IMR-90 (cell line): ENCODE data around the gene YIPF7. TPM values are rescaled to one million over a fixed set of nuclear protein-coding genes. Genes with fewer than 3 reads are reported as not detected.

ENCODE experiments used
- ATAC-seq: fragments of 200-7000 bp; cut with Tn5 transposase; 2 replicates; pipeline ENCODE4 v1.9.1; 2020; ENCODE audit warnings: low read depth, mild to moderate bottlenecking, moderate library complexity
- BruUV-seq: library from RNA; stranded (reverse); fragments of 400-500 nt; replicated peaks from 2 replicates; lab custom pipeline; 2021; lab: Mats Ljungman, UMichigan
- CTCF ChIA-PET: fragments of 300-600 bp; formaldehyde crosslinking; extraction: SDS; loops from one replicate; lab custom pipeline; 2021; ENCODE audit warnings: antibody characterized with exemption; lab: Yijun Ruan, JAX
- POLR2A ChIA-PET: fragments of 300-600 bp; sonication (Branson Sonifier 250); formaldehyde crosslinking; loops from one replicate; lab custom pipeline; 2022; ENCODE audit warnings: antibody characterized with exemption; ENCODE audit not compliant: unreplicated experiment; lab: Charles Lee
- DNase-seq: peaks from one replicate; pipeline ENCODE4 v3.0.0; 2013
- H2AFZ ChIP-seq: replicated peaks from 2 replicates; pipeline ENCODE3; 2013; ENCODE audit warnings: low read length, mild to moderate bottlenecking; ENCODE audit not compliant: poor library complexity
- H2AK5ac ChIP-seq: 2 replicates; pipeline ENCODE4 v1.6.1; 2013; ENCODE audit warnings: low read depth, low read length, inconsistent platforms
- H2AK9ac ChIP-seq: replicated peaks from 2 replicates; pipeline ENCODE3; 2013; ENCODE audit warnings: mild to moderate bottlenecking, low read depth, low read length, moderate library complexity; ENCODE audit not compliant: poor library complexity
- H2BK120ac ChIP-seq: 2 replicates; pipeline ENCODE4 v1.6.1; 2013; ENCODE audit warnings: low read depth, low read length, inconsistent platforms
- H2BK15ac ChIP-seq: 3 replicates; pipeline ENCODE4 v1.6.1; 2013; ENCODE audit warnings: low read depth, low read length, inconsistent platforms
- H2BK20ac ChIP-seq: 2 replicates; pipeline ENCODE4 v1.6.1; 2013; ENCODE audit warnings: low read depth, mild to moderate bottlenecking, inconsistent platforms, low read length, moderate library complexity
- H2BK5ac ChIP-seq: 2 replicates; pipeline ENCODE4 v1.6.1; 2013; ENCODE audit warnings: mild to moderate bottlenecking, low read depth, low read length, inconsistent platforms; ENCODE audit not compliant: poor library complexity, severe bottlenecking
- H3K14ac ChIP-seq: replicated peaks from 2 replicates; pipeline ENCODE4 v1.6.1; 2013; ENCODE audit warnings: low read depth, low read length, inconsistent platforms
- H3K18ac ChIP-seq: 2 replicates; pipeline ENCODE4 v1.6.1; 2013; ENCODE audit warnings: low read depth, low read length, control low read depth
- H3K23ac ChIP-seq: 2 replicates; pipeline ENCODE4 v1.6.1; 2013; ENCODE audit warnings: low read depth, low read length, inconsistent platforms
- H3K27ac ChIP-seq: 2 replicates; pipeline ENCODE4 v1.5.1; 2013; ENCODE audit warnings: mild to moderate bottlenecking, control low read depth, low read length; ENCODE audit not compliant: insufficient read depth
- H3K27me3 ChIP-seq: 2 replicates; pipeline ENCODE4 v1.6.1; 2013; ENCODE audit warnings: low read length; ENCODE audit not compliant: control insufficient read depth, insufficient read depth
- H3K36me3 ChIP-seq: 2 replicates; pipeline ENCODE4 v1.6.1; 2013; ENCODE audit warnings: low read length, mixed read lengths; ENCODE audit not compliant: control insufficient read depth, insufficient read depth
- H3K4ac ChIP-seq: 2 replicates; pipeline ENCODE4 v1.6.1; 2013; ENCODE audit warnings: low read depth, low read length, inconsistent platforms
- H3K4me1 ChIP-seq: 2 replicates; pipeline ENCODE4 v1.6.1; 2013; ENCODE audit warnings: low read length, mixed read lengths; ENCODE audit not compliant: control insufficient read depth, insufficient read depth
- H3K4me2 ChIP-seq: 2 replicates; pipeline ENCODE4 v1.6.1; 2013; ENCODE audit warnings: low read depth, mild to moderate bottlenecking, control low read depth, low read length, moderate library complexity
- H3K4me3 ChIP-seq: 2 replicates; pipeline ENCODE4 v1.5.1; 2013; ENCODE audit warnings: low read depth, mild to moderate bottlenecking, control low read depth, low read length, moderate library complexity; ENCODE audit not compliant: insufficient read depth
- H3K56ac ChIP-seq: 2 replicates; pipeline ENCODE4 v1.6.1; 2013; ENCODE audit warnings: low read length, inconsistent platforms; ENCODE audit not compliant: insufficient read depth; ENCODE audit errors: extremely low read depth
- H3K79me1 ChIP-seq, 2 experiments: 2 replicates each; pipeline ENCODE4 v1.6.1; 2013; ENCODE audit warnings: low read length in 2 of 2, inconsistent platforms in 1 of 2, low read depth in 1 of 2
- H3K9ac ChIP-seq: 2 replicates; pipeline ENCODE4 v1.6.1; 2013; ENCODE audit warnings: low read depth, low read length, control low read depth
- H3K9me1 ChIP-seq: 2 replicates; pipeline ENCODE4 v1.6.1; 2013; ENCODE audit warnings: low read length, inconsistent platforms; ENCODE audit not compliant: insufficient read depth
- H3K9me3 ChIP-seq: 2 replicates; pipeline ENCODE4 v1.6.1; 2013; ENCODE audit warnings: low read length; ENCODE audit not compliant: control insufficient read depth, insufficient read depth
- H4K20me1 ChIP-seq: 2 replicates; pipeline ENCODE4 v1.6.1; 2013; ENCODE audit warnings: low read length, inconsistent platforms; ENCODE audit not compliant: insufficient read depth
- H4K5ac ChIP-seq: 2 replicates; pipeline ENCODE4 v1.6.1; 2013; ENCODE audit warnings: mild to moderate bottlenecking, low read depth, low read length, control low read depth
- H4K8ac ChIP-seq, 2 experiments: 2 replicates each; pipeline ENCODE4 v1.6.1; 2013; ENCODE audit warnings: low read depth in 2 of 2, low read length in 2 of 2, control low read depth in 1 of 2, inconsistent platforms in 1 of 2
- H4K91ac ChIP-seq: 2 replicates; pipeline ENCODE4 v1.6.1; 2013; ENCODE audit warnings: low read depth, low read length, inconsistent platforms; ENCODE audit not compliant: insufficient read depth
- BHLHE40 ChIP-seq: fragments of 150-350 bp; IDR thresholded peaks from 2 replicates; pipeline ENCODE4 v1.6.1; 2016; ENCODE audit warnings: mild to moderate bottlenecking, low read depth, low read length
- ELK1 ChIP-seq: fragments of 150-350 bp; IDR thresholded peaks from 2 replicates; pipeline ENCODE4 v1.6.1; 2016; ENCODE audit warnings: low read depth, mild to moderate bottlenecking, low read length, moderate library complexity, borderline replicate concordance
- FOS ChIP-seq: fragments of 150-350 bp; IDR thresholded peaks from 2 replicates; pipeline ENCODE4 v1.6.1; 2016; ENCODE audit warnings: low read depth, low read length
- MAFK ChIP-seq: IDR thresholded peaks from 2 replicates; pipeline ENCODE4 v1.6.1; 2012; ENCODE audit warnings: low read depth, low read length, improper control_type of control experiment
- MAZ ChIP-seq: IDR thresholded peaks from 2 replicates; pipeline ENCODE4 v1.6.1; 2012; ENCODE audit warnings: low read depth, mild to moderate bottlenecking, low read length, improper control_type of control experiment, moderate library complexity, borderline replicate concordance
- MXI1 ChIP-seq: IDR thresholded peaks from 2 replicates; pipeline ENCODE4 v1.6.1; 2012; ENCODE audit warnings: low read depth, mild to moderate bottlenecking, low read length, moderate library complexity, borderline replicate concordance
- NFE2L2 ChIP-seq: fragments of 150-350 bp; IDR thresholded peaks from 2 replicates; pipeline ENCODE4 v1.6.1; 2016; ENCODE audit warnings: low read depth, mild to moderate bottlenecking, low read length
- POLR2A ChIP-seq: IDR thresholded peaks from 2 replicates; pipeline ENCODE4 v1.6.1; 2012; ENCODE audit warnings: mild to moderate bottlenecking, low read depth, low read length
- RAD21 ChIP-seq: IDR thresholded peaks from 2 replicates; pipeline ENCODE4 v1.6.1; 2012; ENCODE audit warnings: low read length, improper control_type of control experiment
- RCOR1 ChIP-seq: IDR thresholded peaks from 2 replicates; pipeline ENCODE4 v1.6.1; 2012; ENCODE audit warnings: mild to moderate bottlenecking, low read length, improper control_type of control experiment; ENCODE audit not compliant: insufficient replicate concordance
- RFX5 ChIP-seq: IDR thresholded peaks from 2 replicates; pipeline ENCODE4 v1.8.0; 2012; ENCODE audit warnings: low read depth, mild to moderate bottlenecking, low read length, moderate library complexity
- SMC3 ChIP-seq: fragments of 150-350 bp; IDR thresholded peaks from 2 replicates; pipeline ENCODE4 v1.6.1; 2016; ENCODE audit warnings: low read depth, mild to moderate bottlenecking, antibody characterized with exemption, low read length, moderate library complexity
- USF2 ChIP-seq: fragments of 150-350 bp; IDR thresholded peaks from 2 replicates; pipeline ENCODE4 v1.6.1; 2017; ENCODE audit warnings: mild to moderate bottlenecking, antibody characterized with exemption, low read length, low read depth
- dilution Hi-C: fragments of 300-500 bp; cut with HindIII; formaldehyde crosslinking; loops from one replicate; pipeline ENCODE4 v1.14.3; 2018; ENCODE audit warnings: low sequenced_read_pairs; ENCODE audit not compliant: unreplicated experiment
- in situ Hi-C: fragments of 300-500 bp; cut with MboI; formaldehyde crosslinking; loops from 3 replicates; pipeline ENCODE4 v1.14.3; 2019; ENCODE audit warnings: low sequenced_read_pairs, inconsistent platforms, mixed read lengths
- intact Hi-C: fragments of 100-400 bp; cut with micrococcal nuclease; formaldehyde crosslinking; loops from 2 replicates; pipeline ENCODE4 v1.10.0; 2022
- polyA plus RNA-seq, 3 experiments: library from polyadenylated mRNA; depleted of rRNA; stranded (reverse); fragments of >200 nt; gene quantifications; 2 replicates each; pipeline ENCODE4 v1.2.3, GENCODE V29; 2012; ENCODE audit warnings: low replicate concordance in 1 of 3
- total RNA-seq: library from RNA; depleted of rRNA; stranded (reverse); fragments of >200 nt; gene quantifications from 2 replicates; pipeline ENCODE4 v1.2.3, GENCODE V29; 2012

YIPF7 gene
- total and polyA plus RNA-seq, 2 of the 4 experiments (the other 2 are of a cell fraction), result not detected

GRCh38 chr4:44580231-44580630 is 71.2 kb downstream of the YIPF7 start:
- TF ChIP-seq MXI1 (no peak), USF2 (no peak), POLR2A (no peak), SMC3 (no peak), MAZ (no peak), FOS (no peak), RAD21 (no peak), RCOR1 (no peak), ELK1 (no peak), BHLHE40 (no peak), NFE2L2 (no peak), RFX5 (no peak), MAFK (no peak)
- Histone ChIP-seq H3K79me1 (no peaks in the 10 kb centered on the region), H2BK20ac (no peak overlapping the region), H3K27ac (no peak overlapping the region), H3K4me2 (no peak overlapping the region), H3K4me1 (no peaks in the 10 kb centered on the region), H2BK5ac (no peak overlapping the region), H3K18ac (no peak overlapping the region), H2BK15ac (no peak overlapping the region), H3K4me3 (no peak overlapping the region), H2AK5ac (no peak overlapping the region), H3K14ac (no peak overlapping the region), H2AK9ac (no peak overlapping the region), H4K91ac (no peak overlapping the region), H3K4ac (no peak overlapping the region), H3K56ac (no peak overlapping the region), H2AFZ (no peak overlapping the region), H3K9ac (no peak overlapping the region), H3K36me3 (no peaks in the 10 kb centered on the region), H3K9me3 (peaks cover 2% of the 10 kb centered on the region; the same call in 1 of the 2 replicates), H4K8ac (no peak overlapping the region), H3K27me3 (no peaks in the 10 kb centered on the region), H3K9me1 (no peaks in the 10 kb centered on the region), H3K23ac (no peak overlapping the region), H2BK120ac (no peak overlapping the region), H4K20me1 (no peaks in the 10 kb centered on the region), H4K5ac (no peak overlapping the region)
- intact Hi-C loops, result no loop called here
- CTCF ChIA-PET, result no interaction called here
- BruUV-seq, result no TSS peak
- ATAC-seq (no peak), DNase-seq (no peak)
- POLR2A ChIA-PET, result no interaction called here
- dilution Hi-C loops, result no loop called here
- in situ Hi-C loops, result no loop called here
